Activated B cell treated with CpG ODN at 0.5 μM for 24 hours (primary cell): ENCODE measurements around the gene COQ7. TPM values are rescaled to one million over a fixed set of nuclear protein-coding genes. Genes with fewer than 3 reads are reported as not detected.

Experiments used
- ATAC-seq: fragments of 200-7000 bp; cut with Tn5 transposase; one replicate; pipeline ENCODE4 v1.10.0; 2021; ENCODE audit warnings: low read depth, mild to moderate bottlenecking, moderate library complexity
- CTCF ChIA-PET: fragments of 350-600 bp; sonication (Branson Sonifier 250); formaldehyde crosslinking; loops from one replicate; lab custom pipeline; 2021; ENCODE audit warnings: antibody characterized with exemption; lab: Charles Lee
- POLR2A ChIA-PET: fragments of 350-600 bp; sonication (Branson Sonifier 250); formaldehyde crosslinking; loops from one replicate; lab custom pipeline; 2021; ENCODE audit warnings: antibody characterized with exemption; lab: Charles Lee
- DNase-seq: peaks from one replicate; pipeline ENCODE4 v3.0.0; 2022
- H3K27ac Mint-ChIP-seq: one replicate; pipeline ENCODE4 v1.8.0; 2020; ENCODE audit warnings: mixed read lengths
- H3K27me3 Mint-ChIP-seq: one replicate; pipeline ENCODE4 v1.8.0; 2021; ENCODE audit warnings: mixed read lengths
- H3K36me3 Mint-ChIP-seq: one replicate; pipeline ENCODE4 v1.8.0; 2021; ENCODE audit warnings: low read depth, mixed read lengths
- H3K4me1 Mint-ChIP-seq: one replicate; pipeline ENCODE4 v1.8.0; 2021; ENCODE audit warnings: mixed read lengths
- H3K4me3 Mint-ChIP-seq: one replicate; pipeline ENCODE4 v1.8.0; 2020; ENCODE audit warnings: mild to moderate bottlenecking, mixed read lengths
- H3K9me3 Mint-ChIP-seq: one replicate; pipeline ENCODE4 v1.8.0; 2020; ENCODE audit warnings: mixed read lengths
- CTCF ChIP-seq: fragments of 200-600 bp; IDR thresholded peaks from one replicate; pipeline ENCODE4 v1.8.0; 2022; ENCODE audit warnings: antibody characterized with exemption, mild to moderate bottlenecking
- intact Hi-C: fragments of 100-400 bp; cut with micrococcal nuclease; formaldehyde crosslinking; loops from one replicate; pipeline ENCODE4 v1.15.1; 2024
- total RNA-seq: library from RNA; stranded (reverse); gene quantifications from 2 replicates; pipeline ENCODE4 v1.2.3, GENCODE V29; 2022

Gene COQ7
- total RNA-seq, 1 donor from 2014 or later = 17.5 TPM

GRCh38 chr16:19108409-19109287 is 41.2 kb downstream of the COQ7 start:
- peaks cover 15% of the 10 kb centered on the region for H3K4me1 Mint-ChIP-seq
- no peak overlapping the region for H3K27ac Mint-ChIP-seq
- ChIA-PET POLR2A (interaction anchor here (1.0 to 1.6 kb wide), 2 partner anchors 9 to 22 kb away, joined by 3 to 8 read pairs; no protein-coding TSS in a partner anchor), CTCF (interaction anchor here (1.4 kb wide), 1 partner anchor 22 kb away, joined by 3 read pairs; no protein-coding TSS in a partner anchor)
- no peak overlapping the region for H3K4me3 Mint-ChIP-seq
- no peaks in the 10 kb centered on the region for H3K36me3 Mint-ChIP-seq
- intact Hi-C loops = no loop called here
- no peak for ATAC-seq
- DNase-seq = no peak
- no peaks in the 10 kb centered on the region for H3K9me3 Mint-ChIP-seq
- H3K27me3 Mint-ChIP-seq = peaks cover 11% of the 10 kb centered on the region
- TF ChIP-seq CTCF = no peak

- Mint-ChIP-seq H3K9me3 (no peaks in the 10 kb centered on the region), H3K4me3 (no peak overlapping the region), H3K4me1 (peaks cover 15% of the 10 kb centered on the region), H3K27ac (no peak overlapping the region), H3K36me3 (no peaks in the 10 kb centered on the region), H3K27me3 (peaks cover 11% of the 10 kb centered on the region)
- TF ChIP-seq CTCF = no peak
- no peak for ATAC-seq
- ChIA-PET CTCF (interaction anchor here (1.4 kb wide), 1 partner anchor 23 kb away, joined by 3 read pairs; no protein-coding TSS in a partner anchor), POLR2A (no interaction called here)
- intact Hi-C loops = no loop called here
- DNase-seq = no peak
Measured at GRCh38 chr16:19109288-19109664, 41.9 kb downstream of the COQ7 start.

- no peak overlapping the region for H3K27ac Mint-ChIP-seq
- CTCF ChIA-PET = no interaction called here
- intact Hi-C loops = no loop called here
- no peak for ATAC-seq
- DNase-seq = no peak
- H3K4me3 Mint-ChIP-seq = no peak overlapping the region
- H3K27me3 Mint-ChIP-seq = peaks cover 11% of the 10 kb centered on the region
- no peak for TF ChIP-seq CTCF
- H3K9me3 Mint-ChIP-seq = no peaks in the 10 kb centered on the region
- H3K4me1 Mint-ChIP-seq = peaks cover 17% of the 10 kb centered on the region
- H3K36me3 Mint-ChIP-seq = no peaks in the 10 kb centered on the region
- POLR2A ChIA-PET = no interaction called here
Measured at GRCh38 chr16:19110537-19111360, 43.3 kb downstream of the COQ7 start.

GRCh38 chr16:19112099-19112407 is 44.6 kb downstream of the COQ7 start:
- no peaks in the 10 kb centered on the region for H3K9me3 Mint-ChIP-seq
- POLR2A ChIA-PET = interaction anchor here (0.6 to 1.2 kb wide), 2 partner anchors 19 to 99 kb away, joined by 3 to 6 read pairs; no protein-coding TSS in a partner anchor
- no peaks in the 10 kb centered on the region for H3K36me3 Mint-ChIP-seq
- CTCF ChIA-PET = interaction anchor here (0.9 to 1.2 kb wide), 2 partner anchors 26 to 68 kb away, joined by 3 read pairs; no protein-coding TSS in a partner anchor
- no peak overlapping the region for H3K27ac Mint-ChIP-seq
- TF ChIP-seq CTCF = no peak
- no peak overlapping the region for H3K4me3 Mint-ChIP-seq
- peaks cover 29% of the 10 kb centered on the region for H3K4me1 Mint-ChIP-seq
- peaks cover 11% of the 10 kb centered on the region for H3K27me3 Mint-ChIP-seq
- intact Hi-C loops = no loop called here
- ATAC-seq (no peak), DNase-seq (no peak)
